ENCODE results near the gene LGR4. TPM values are rescaled to one million over a fixed set of nuclear protein-coding genes. Genes with fewer than 3 reads are reported as not detected.

Gene LGR4
- total and polyA plus RNA-seq, 2 experiments from 2014 or later, result 22.6 to 99.6 TPM

DNA sequence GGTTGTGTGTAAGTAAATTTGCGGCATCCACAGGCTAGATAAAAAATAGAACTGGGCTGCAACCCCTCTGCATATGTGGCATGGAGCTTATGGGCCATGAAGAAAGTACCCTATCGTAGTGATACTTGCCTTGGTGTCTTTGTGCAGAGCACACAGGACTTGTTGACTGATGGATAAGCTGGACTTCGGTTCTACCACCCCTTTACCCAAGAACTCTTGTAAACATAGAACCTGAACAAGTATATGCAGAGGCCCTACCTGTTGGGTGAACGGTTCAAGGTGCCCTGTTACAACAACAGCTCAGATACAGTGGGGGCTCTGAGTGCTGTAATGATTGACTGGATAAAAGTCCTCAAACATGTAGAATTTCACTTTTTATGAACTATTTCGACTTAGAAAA, 3.0 kb upstream of the LGR4 start:
- H2AFZ ChIP-seq, result no peak overlapping the region
- peaks cover 11% of the 10 kb centered on the region for H3K79me2 ChIP-seq (replicated peaks; ENCODE audit: insufficient read depth)
- Mint-ChIP-seq H3K27me3 (ENCODE audit: insufficient read depth, low read depth, poor library complexity) (peaks cover 5% of the 10 kb centered on the region), H3K4me1 (peaks cover 10% of the 10 kb centered on the region), H3K4me3 (no peak overlapping the region), H3K36me3 (ENCODE audit: low read depth) (no peaks in the 10 kb centered on the region; the same call in 2 of the 3 replicates), H3K27ac (no peak overlapping the region), H3K9me3 (0 out of 3 replicates have a peak, but pooled peaks cover 4% of the 10 kb centered on the region)
- 0 out of 2 replicates have a peak, but pooled peaks cover 4% of the 10 kb centered on the region for H3F3A ChIP-seq (replicated peaks; ENCODE audit: low read depth)
- ATAC-seq (no peak), DNase-seq (ENCODE audit: low spot score) (no peak)
- TF ChIP-seq, protein P1, sequence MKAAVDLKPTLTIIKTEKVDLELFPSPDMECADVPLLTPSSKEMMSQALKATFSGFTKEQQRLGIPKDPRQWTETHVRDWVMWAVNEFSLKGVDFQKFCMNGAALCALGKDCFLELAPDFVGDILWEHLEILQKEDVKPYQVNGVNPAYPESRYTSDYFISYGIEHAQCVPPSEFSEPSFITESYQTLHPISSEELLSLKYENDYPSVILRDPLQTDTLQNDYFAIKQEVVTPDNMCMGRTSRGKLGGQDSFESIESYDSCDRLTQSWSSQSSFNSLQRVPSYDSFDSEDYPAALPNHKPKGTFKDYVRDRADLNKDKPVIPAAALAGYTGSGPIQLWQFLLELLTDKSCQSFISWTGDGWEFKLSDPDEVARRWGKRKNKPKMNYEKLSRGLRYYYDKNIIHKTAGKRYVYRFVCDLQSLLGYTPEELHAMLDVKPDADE (IDR thresholded peaks at IDR 0.05), result no peak
- TF ChIP-seq ZNF114 (CRISPR knock-in tag; IDR thresholded peaks at IDR 0.05) (no peak), NANOG (IDR thresholded peaks at IDR 0.05; ENCODE audit: borderline replicate concordance) (no peak), EZH2phosphoT487 (IDR thresholded peaks at IDR 0.05; ENCODE audit: unreplicated experiment) (no peak), JUNB (IDR thresholded peaks at IDR 0.05; ENCODE audit: unreplicated experiment) (no peak), STAT1 (IDR thresholded peaks at IDR 0.05; ENCODE audit: unreplicated experiment) (no peak), CREB1 (CRISPR knock-in tag; IDR thresholded peaks at IDR 0.05; ENCODE audit: low read depth) (no peak)
- TF ChIP-seq, protein P2, sequence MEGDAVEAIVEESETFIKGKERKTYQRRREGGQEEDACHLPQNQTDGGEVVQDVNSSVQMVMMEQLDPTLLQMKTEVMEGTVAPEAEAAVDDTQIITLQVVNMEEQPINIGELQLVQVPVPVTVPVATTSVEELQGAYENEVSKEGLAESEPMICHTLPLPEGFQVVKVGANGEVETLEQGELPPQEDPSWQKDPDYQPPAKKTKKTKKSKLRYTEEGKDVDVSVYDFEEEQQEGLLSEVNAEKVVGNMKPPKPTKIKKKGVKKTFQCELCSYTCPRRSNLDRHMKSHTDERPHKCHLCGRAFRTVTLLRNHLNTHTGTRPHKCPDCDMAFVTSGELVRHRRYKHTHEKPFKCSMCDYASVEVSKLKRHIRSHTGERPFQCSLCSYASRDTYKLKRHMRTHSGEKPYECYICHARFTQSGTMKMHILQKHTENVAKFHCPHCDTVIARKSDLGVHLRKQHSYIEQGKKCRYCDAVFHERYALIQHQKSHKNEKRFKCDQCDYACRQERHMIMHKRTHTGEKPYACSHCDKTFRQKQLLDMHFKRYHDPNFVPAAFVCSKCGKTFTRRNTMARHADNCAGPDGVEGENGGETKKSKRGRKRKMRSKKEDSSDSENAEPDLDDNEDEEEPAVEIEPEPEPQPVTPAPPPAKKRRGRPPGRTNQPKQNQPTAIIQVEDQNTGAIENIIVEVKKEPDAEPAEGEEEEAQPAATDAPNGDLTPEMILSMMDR (conservative IDR thresholded peaks at IDR 0.05; ENCODE audit: low read depth in 2 of 2), result no peak
- H3K27me3 ChIP-seq (ENCODE audit: insufficient read depth), result no peaks in the 10 kb centered on the region
- H3K4me2 ChIP-seq, result no peak overlapping the region
- no peak overlapping the region for H3K4me3 ChIP-seq
- no peaks in the 10 kb centered on the region for H3K9me2 ChIP-seq (ENCODE audit: insufficient read depth)
- H3K36me3 ChIP-seq (ENCODE audit: insufficient read depth), result no peaks in the 10 kb centered on the region
- H3K27ac ChIP-seq (ENCODE audit: low read depth), result no peak overlapping the region
- peaks cover under 1% of the 10 kb centered on the region for H4K20me1 ChIP-seq (replicated peaks; ENCODE audit: insufficient read depth)
- H3K4me1 ChIP-seq (ENCODE audit: insufficient read depth), result peaks cover 4% of the 10 kb centered on the region

DNA sequence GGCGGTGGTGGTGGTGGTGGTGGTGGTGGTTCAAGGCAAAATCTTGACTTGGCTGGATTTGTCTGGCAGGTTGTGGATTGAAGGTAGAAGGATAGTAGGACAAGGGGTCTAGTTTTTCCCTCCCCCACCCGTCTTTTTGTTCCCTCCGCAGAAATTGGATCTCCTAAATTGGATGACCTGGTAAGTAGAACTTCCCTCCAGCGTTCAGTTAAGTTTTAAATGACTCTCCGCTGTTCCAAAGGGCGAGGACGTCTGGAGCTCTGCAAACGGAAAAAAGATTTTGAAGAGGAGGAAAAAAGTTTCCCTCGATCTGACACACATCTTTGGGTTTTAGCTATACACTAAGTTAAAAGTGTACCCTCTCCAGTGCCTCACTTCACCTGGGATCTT, 422 bp upstream of the LGR4 start:
- peak overlapping the region; percentile 75 for H3K27ac ChIP-seq (ENCODE audit: low read depth)
- H3F3A ChIP-seq (replicated peaks; ENCODE audit: low read depth), result 0 out of 2 replicates have a peak, but pooled peaks cover 4% of the 10 kb centered on the region
- peaks cover 30% of the 10 kb centered on the region for H3K4me1 ChIP-seq (ENCODE audit: insufficient read depth)
- peaks cover 26% of the 10 kb centered on the region for H4K20me1 ChIP-seq (replicated peaks; ENCODE audit: insufficient read depth)
- peak overlapping the region; percentile 15; the same call in 1 of the 2 replicates for H2AFZ ChIP-seq
- DNase-seq (ENCODE audit: low spot score) (no peak), ATAC-seq (peak; percentile 1; the same call in 1 of the 3 replicates)
- TF ChIP-seq POLR2AphosphoS5 (IDR thresholded peaks at IDR 0.05; ENCODE audit: low read depth) (no peak), JUNB (IDR thresholded peaks at IDR 0.05; ENCODE audit: unreplicated experiment) (no peak), EZH2 (IDR thresholded peaks at IDR 0.05; ENCODE audit: low read depth, unreplicated experiment) (no peak), EZH2phosphoT487 (IDR thresholded peaks at IDR 0.05; ENCODE audit: unreplicated experiment) (no peak), CREB1 (CRISPR knock-in tag; IDR thresholded peaks at IDR 0.05; ENCODE audit: low read depth) (no peak)
- TF ChIP-seq, protein P3, sequence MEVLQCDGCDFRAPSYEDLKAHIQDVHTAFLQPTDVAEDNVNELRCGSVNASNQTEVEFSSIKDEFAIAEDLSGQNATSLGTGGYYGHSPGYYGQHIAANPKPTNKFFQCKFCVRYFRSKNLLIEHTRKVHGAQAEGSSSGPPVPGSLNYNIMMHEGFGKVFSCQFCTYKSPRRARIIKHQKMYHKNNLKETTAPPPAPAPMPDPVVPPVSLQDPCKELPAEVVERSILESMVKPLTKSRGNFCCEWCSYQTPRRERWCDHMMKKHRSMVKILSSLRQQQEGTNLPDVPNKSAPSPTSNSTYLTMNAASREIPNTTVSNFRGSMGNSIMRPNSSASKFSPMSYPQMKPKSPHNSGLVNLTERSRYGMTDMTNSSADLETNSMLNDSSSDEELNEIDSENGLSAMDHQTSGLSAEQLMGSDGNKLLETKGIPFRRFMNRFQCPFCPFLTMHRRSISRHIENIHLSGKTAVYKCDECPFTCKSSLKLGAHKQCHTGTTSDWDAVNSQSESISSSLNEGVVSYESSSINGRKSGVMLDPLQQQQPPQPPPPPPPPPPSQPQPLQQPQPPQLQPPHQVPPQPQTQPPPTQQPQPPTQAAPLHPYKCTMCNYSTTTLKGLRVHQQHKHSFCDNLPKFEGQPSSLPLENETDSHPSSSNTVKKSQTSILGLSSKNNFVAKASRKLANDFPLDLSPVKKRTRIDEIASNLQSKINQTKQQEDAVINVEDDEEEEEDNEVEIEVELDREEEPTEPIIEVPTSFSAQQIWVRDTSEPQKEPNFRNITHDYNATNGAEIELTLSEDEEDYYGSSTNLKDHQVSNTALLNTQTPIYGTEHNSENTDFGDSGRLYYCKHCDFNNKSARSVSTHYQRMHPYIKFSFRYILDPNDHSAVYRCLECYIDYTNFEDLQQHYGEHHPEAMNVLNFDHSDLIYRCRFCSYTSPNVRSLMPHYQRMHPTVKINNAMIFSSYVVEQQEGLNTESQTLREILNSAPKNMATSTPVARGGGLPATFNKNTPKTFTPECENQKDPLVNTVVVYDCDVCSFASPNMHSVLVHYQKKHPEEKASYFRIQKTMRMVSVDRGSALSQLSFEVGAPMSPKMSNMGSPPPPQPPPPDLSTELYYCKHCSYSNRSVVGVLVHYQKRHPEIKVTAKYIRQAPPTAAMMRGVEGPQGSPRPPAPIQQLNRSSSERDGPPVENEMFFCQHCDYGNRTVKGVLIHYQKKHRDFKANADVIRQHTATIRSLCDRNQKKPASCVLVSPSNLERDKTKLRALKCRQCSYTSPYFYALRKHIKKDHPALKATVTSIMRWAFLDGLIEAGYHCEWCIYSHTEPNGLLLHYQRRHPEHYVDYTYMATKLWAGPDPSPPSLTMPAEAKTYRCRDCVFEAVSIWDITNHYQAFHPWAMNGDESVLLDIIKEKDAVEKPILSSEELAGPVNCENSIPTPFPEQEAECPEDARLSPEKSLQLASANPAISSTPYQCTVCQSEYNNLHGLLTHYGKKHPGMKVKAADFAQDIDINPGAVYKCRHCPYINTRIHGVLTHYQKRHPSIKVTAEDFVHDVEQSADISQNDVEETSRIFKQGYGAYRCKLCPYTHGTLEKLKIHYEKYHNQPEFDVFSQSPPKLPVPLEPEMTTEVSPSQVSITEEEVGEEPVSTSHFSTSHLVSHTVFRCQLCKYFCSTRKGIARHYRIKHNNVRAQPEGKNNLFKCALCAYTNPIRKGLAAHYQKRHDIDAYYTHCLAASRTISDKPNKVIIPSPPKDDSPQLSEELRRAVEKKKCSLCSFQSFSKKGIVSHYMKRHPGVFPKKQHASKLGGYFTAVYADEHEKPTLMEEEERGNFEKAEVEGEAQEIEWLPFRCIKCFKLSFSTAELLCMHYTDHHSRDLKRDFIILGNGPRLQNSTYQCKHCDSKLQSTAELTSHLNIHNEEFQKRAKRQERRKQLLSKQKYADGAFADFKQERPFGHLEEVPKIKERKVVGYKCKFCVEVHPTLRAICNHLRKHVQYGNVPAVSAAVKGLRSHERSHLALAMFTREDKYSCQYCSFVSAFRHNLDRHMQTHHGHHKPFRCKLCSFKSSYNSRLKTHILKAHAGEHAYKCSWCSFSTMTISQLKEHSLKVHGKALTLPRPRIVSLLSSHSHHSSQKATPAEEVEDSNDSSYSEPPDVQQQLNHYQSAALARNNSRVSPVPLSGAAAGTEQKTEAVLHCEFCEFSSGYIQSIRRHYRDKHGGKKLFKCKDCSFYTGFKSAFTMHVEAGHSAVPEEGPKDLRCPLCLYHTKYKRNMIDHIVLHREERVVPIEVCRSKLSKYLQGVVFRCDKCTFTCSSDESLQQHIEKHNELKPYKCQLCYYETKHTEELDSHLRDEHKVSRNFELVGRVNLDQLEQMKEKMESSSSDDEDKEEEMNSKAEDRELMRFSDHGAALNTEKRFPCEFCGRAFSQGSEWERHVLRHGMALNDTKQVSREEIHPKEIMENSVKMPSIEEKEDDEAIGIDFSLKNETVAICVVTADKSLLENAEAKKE (CRISPR knock-in tag; IDR thresholded peaks at IDR 0.05), result peak; percentile 57; the same call in 1 of the 2 replicates
- no peaks in the 10 kb centered on the region for H3K9me2 ChIP-seq (ENCODE audit: insufficient read depth)
- H3K27me3 ChIP-seq (ENCODE audit: insufficient read depth), result no peaks in the 10 kb centered on the region
- H3K9me3 Mint-ChIP-seq, result 0 out of 3 replicates have a peak, but pooled peaks cover 4% of the 10 kb centered on the region
- no peaks in the 10 kb centered on the region for H3K36me3 ChIP-seq (ENCODE audit: insufficient read depth)
- no peaks in the 10 kb centered on the region; the same call in 2 of the 3 replicates for H3K36me3 Mint-ChIP-seq (ENCODE audit: low read depth)
- peaks cover 37% of the 10 kb centered on the region for H3K79me2 ChIP-seq (replicated peaks; ENCODE audit: insufficient read depth)
- H3K4me3 ChIP-seq, result peak overlapping the region; percentile 50
- peak overlapping the region; percentile 75 for H3K4me2 ChIP-seq
- peaks cover 36% of the 10 kb centered on the region for H3K4me1 Mint-ChIP-seq
- H3K4me3 Mint-ChIP-seq, result peak overlapping the region; percentile 92
- no peak overlapping the region for H3K27ac Mint-ChIP-seq
- peaks cover 5% of the 10 kb centered on the region for H3K27me3 Mint-ChIP-seq (ENCODE audit: insufficient read depth, low read depth, poor library complexity)

Measured in GM23338 (cell line).